ENCODE measurements around the gene IFT43.

The IFT43 gene

DNA sequence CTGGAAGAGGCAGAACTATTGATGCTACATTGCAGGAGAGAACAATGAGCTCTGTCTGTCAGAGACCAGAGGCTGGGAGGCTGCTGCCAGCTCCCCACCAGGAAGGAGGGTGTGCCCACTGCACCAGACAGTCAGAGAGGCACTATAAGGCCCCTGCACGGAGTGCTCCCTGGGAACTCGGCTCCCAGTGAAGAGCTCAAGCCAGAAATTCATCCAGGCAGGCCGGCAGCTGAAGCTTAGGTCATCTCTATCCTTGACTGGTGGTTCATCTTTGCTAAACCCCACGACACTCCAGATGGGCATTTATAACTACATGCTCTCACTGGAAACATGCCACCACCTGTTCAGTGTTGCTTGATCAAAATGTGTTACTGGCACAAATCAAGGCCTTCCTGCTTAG lies 101.1 kb downstream of the IFT43 start:
- no peak for DNase-seq
- H3K4me3 ChIP-seq (ENCODE audit: low read length) = no peak overlapping the region

DNA sequence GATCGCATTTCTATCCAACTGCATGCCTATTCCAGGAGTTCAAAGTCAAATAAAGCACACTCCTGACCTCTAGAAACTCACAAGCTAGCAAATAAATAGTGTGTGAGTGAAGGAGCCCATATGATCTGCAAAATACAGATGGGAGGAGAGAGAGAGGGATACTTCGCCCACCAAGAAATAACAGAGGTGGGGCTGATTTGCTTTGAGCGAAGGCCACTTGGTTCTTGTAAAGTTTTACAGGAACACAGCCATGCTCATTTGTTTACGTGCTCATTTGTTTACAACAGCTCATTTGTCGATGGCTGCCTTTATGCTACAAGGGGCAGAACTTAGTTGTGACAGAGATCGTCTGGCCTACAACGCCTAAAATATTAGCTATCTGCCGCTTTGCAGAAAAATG lies 102.8 kb downstream of the IFT43 start:
- Histone ChIP-seq H3K9me3 (replicated peaks; ENCODE audit: insufficient read depth, low read length) (no peaks in the 10 kb centered on the region), H3K4me1 (ENCODE audit: low read length) (no peaks in the 10 kb centered on the region), H3F3A (ENCODE audit: insufficient read depth, low read length) (no peaks in the 10 kb centered on the region), H3K36me3 (replicated peaks; ENCODE audit: insufficient read depth, low read length) (no peaks in the 10 kb centered on the region), H3K27me3 (replicated peaks; ENCODE audit: insufficient read depth, low read length) (no peaks in the 10 kb centered on the region), H4K20me1 (ENCODE audit: insufficient read depth, low read length) (no peaks in the 10 kb centered on the region), H3K27ac (ENCODE audit: low read length) (no peak overlapping the region), H3K9me2 (replicated peaks; ENCODE audit: insufficient read depth, low read length) (no peaks in the 10 kb centered on the region), H3K4me2 (ENCODE audit: low read depth, low read length) (no peak overlapping the region), H3K79me2 (ENCODE audit: low read length) (no peaks in the 10 kb centered on the region), H3K9ac (ENCODE audit: low read length) (no peak overlapping the region), H2AFZ (ENCODE audit: low read length) (no peak overlapping the region), H3K4me3 (ENCODE audit: low read length) (no peak overlapping the region)
- no peak for DNase-seq
- TF ChIP-seq EZH2phosphoT487 (IDR thresholded peaks at IDR 0.05; ENCODE audit: low read length) = no peak
- TF ChIP-seq EZH2 (optimal IDR thresholded peaks at IDR 0.05; ENCODE audit: low read depth, low read length) = no peak
- TF ChIP-seq, protein P1, sequence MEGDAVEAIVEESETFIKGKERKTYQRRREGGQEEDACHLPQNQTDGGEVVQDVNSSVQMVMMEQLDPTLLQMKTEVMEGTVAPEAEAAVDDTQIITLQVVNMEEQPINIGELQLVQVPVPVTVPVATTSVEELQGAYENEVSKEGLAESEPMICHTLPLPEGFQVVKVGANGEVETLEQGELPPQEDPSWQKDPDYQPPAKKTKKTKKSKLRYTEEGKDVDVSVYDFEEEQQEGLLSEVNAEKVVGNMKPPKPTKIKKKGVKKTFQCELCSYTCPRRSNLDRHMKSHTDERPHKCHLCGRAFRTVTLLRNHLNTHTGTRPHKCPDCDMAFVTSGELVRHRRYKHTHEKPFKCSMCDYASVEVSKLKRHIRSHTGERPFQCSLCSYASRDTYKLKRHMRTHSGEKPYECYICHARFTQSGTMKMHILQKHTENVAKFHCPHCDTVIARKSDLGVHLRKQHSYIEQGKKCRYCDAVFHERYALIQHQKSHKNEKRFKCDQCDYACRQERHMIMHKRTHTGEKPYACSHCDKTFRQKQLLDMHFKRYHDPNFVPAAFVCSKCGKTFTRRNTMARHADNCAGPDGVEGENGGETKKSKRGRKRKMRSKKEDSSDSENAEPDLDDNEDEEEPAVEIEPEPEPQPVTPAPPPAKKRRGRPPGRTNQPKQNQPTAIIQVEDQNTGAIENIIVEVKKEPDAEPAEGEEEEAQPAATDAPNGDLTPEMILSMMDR (IDR thresholded peaks at IDR 0.05; ENCODE audit: low read length) = no peak

More for the DNA sequence above, 101.1 kb downstream of the IFT43 start:
- H3F3A ChIP-seq (ENCODE audit: insufficient read depth, low read length) = no peaks in the 10 kb centered on the region
- no peak overlapping the region for H3K4me2 ChIP-seq (ENCODE audit: low read depth, low read length)
- no peaks in the 10 kb centered on the region for H4K20me1 ChIP-seq (ENCODE audit: insufficient read depth, low read length)
- no peak overlapping the region for H3K27ac ChIP-seq (ENCODE audit: low read length)
- no peak for TF ChIP-seq EZH2 (optimal IDR thresholded peaks at IDR 0.05; ENCODE audit: low read depth, low read length)
- no peaks in the 10 kb centered on the region for H3K4me1 ChIP-seq (ENCODE audit: low read length)
- H3K27me3 ChIP-seq (replicated peaks; ENCODE audit: insufficient read depth, low read length) = no peaks in the 10 kb centered on the region
- H3K9me3 ChIP-seq (replicated peaks; ENCODE audit: insufficient read depth, low read length) = no peaks in the 10 kb centered on the region
- H3K79me2 ChIP-seq (ENCODE audit: low read length) = no peaks in the 10 kb centered on the region
- no peak overlapping the region for H3K9ac ChIP-seq (ENCODE audit: low read length)
- no peaks in the 10 kb centered on the region for H3K36me3 ChIP-seq (replicated peaks; ENCODE audit: insufficient read depth, low read length)
- H2AFZ ChIP-seq (ENCODE audit: low read length) = no peak overlapping the region
- no peaks in the 10 kb centered on the region for H3K9me2 ChIP-seq (replicated peaks; ENCODE audit: insufficient read depth, low read length)

DNA sequence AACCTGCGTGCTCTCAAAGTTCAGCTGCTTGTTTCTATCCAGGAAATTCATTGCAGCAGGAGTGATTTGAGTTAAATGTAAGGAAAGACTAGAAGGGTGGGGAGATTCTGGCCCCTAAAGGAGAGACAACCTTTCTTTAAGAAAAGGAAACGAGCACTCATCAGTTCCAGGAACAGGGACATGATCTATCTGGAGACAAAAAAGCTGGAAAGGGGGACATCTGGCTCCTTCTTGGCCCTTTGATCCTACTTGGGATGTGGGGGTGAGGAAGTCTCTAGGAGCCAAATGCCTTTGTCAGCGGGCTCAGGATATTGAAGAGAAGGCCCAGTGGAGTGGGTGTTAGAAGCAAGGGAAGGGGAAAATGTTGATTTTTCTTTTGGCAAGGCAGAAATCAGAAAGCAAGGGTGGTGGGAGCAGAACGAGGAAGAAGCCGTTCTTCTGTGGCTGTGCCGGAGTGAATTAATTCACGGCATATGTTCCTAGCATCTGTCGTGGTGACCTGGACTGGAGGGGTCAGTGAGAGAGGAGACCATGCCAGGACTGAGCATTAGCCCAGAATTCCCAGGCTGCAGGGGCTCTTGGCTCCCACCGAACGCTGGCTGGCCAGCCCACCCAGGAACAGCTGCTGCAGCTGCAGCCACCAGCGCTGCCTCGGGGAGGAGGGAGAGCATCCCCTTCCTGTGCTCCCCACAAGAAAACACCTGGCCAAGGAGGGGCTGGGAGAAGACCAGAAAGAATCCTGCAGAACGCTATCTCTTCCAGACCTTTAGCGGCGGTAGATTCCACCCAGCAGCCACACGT lies 103.4 kb downstream of the IFT43 start:
- no peaks in the 10 kb centered on the region for H3K9me2 ChIP-seq (replicated peaks; ENCODE audit: insufficient read depth, low read length)
- no peaks in the 10 kb centered on the region for H3K27me3 ChIP-seq (replicated peaks; ENCODE audit: insufficient read depth, low read length)
- no peak overlapping the region for H3K4me2 ChIP-seq (ENCODE audit: low read depth, low read length)
- no peak overlapping the region for H2AFZ ChIP-seq (ENCODE audit: low read length)
- no peak overlapping the region for H3K4me3 ChIP-seq (ENCODE audit: low read length)
- H3K4me1 ChIP-seq (ENCODE audit: low read length) = no peaks in the 10 kb centered on the region
- H3K36me3 ChIP-seq (replicated peaks; ENCODE audit: insufficient read depth, low read length) = no peaks in the 10 kb centered on the region
- H3K9ac ChIP-seq (ENCODE audit: low read length) = no peak overlapping the region
- no peak for DNase-seq
- H3F3A ChIP-seq (ENCODE audit: insufficient read depth, low read length) = no peaks in the 10 kb centered on the region
- no peaks in the 10 kb centered on the region for H3K9me3 ChIP-seq (replicated peaks; ENCODE audit: insufficient read depth, low read length)
- no peak overlapping the region for H3K27ac ChIP-seq (ENCODE audit: low read length)
- TF ChIP-seq, protein P1 (IDR thresholded peaks at IDR 0.05; ENCODE audit: low read length) = no peak
- no peak for TF ChIP-seq EZH2 (optimal IDR thresholded peaks at IDR 0.05; ENCODE audit: low read depth, low read length)
- no peak for TF ChIP-seq EZH2phosphoT487 (IDR thresholded peaks at IDR 0.05; ENCODE audit: low read length)
- H3K79me2 ChIP-seq (ENCODE audit: low read length) = no peaks in the 10 kb centered on the region
- no peaks in the 10 kb centered on the region for H4K20me1 ChIP-seq (ENCODE audit: insufficient read depth, low read length)

DNA sequence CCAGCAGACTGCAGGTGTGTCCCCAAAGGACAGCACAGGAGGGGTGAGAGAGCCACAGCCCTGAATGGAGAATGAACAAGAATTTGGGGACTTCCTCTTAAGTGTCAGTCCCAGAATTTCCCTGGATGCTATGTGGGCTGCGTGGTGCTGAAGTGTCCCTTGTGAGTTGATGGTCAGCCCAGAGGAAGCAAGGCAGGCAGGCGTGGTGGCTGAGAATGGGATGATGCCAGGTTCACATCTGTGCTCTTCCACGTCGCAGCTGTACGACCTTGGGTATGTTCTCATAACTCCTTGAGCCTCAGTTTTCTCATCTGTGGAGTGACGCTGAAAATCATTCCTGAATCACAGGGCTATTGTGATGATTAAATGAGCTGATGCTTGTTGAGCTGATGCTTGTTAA lies 104.0 kb downstream of the IFT43 start:
- TF ChIP-seq EZH2phosphoT487 (IDR thresholded peaks at IDR 0.05; ENCODE audit: low read length) (no peak), EZH2 (optimal IDR thresholded peaks at IDR 0.05; ENCODE audit: low read depth, low read length) (no peak)
- TF ChIP-seq, protein P1 (IDR thresholded peaks at IDR 0.05; ENCODE audit: low read length) = no peak
- Histone ChIP-seq H3F3A (ENCODE audit: insufficient read depth, low read length) (no peaks in the 10 kb centered on the region), H3K79me2 (ENCODE audit: low read length) (no peaks in the 10 kb centered on the region), H2AFZ (ENCODE audit: low read length) (no peak overlapping the region), H3K27ac (ENCODE audit: low read length) (no peak overlapping the region), H3K4me1 (ENCODE audit: low read length) (no peaks in the 10 kb centered on the region), H3K9ac (ENCODE audit: low read length) (no peak overlapping the region), H3K9me2 (replicated peaks; ENCODE audit: insufficient read depth, low read length) (no peaks in the 10 kb centered on the region), H3K36me3 (replicated peaks; ENCODE audit: insufficient read depth, low read length) (no peaks in the 10 kb centered on the region), H3K27me3 (replicated peaks; ENCODE audit: insufficient read depth, low read length) (no peaks in the 10 kb centered on the region), H3K4me2 (ENCODE audit: low read depth, low read length) (no peak overlapping the region), H3K9me3 (replicated peaks; ENCODE audit: insufficient read depth, low read length) (no peaks in the 10 kb centered on the region), H3K4me3 (ENCODE audit: low read length) (no peak overlapping the region), H4K20me1 (ENCODE audit: insufficient read depth, low read length) (no peaks in the 10 kb centered on the region)
- DNase-seq = no peak

Data from MM.1S (cell line).